Hepatocyte (in vitro differentiated cells): ENCODE data around the gene HNRNPA2B1. TPM values are rescaled to one million over a fixed set of nuclear protein-coding genes. Genes with fewer than 3 reads are reported as not detected.

ENCODE experiments used
- DNase-seq: peaks from one replicate; pipeline ENCODE4 v3.0.0-alpha.2; 2016; ENCODE audit warnings: low spot score
- H2AFZ ChIP-seq: fragments of 200-600 bp; sonication (generic); 2 replicates; pipeline ENCODE4 v1.6.0; 2016; ENCODE audit warnings: antibody characterized with exemption, mild to moderate bottlenecking
- H3K27ac ChIP-seq: fragments of 200-600 bp; sonication (generic); 2 replicates; pipeline ENCODE4 v1.5.1; 2016; ENCODE audit warnings: mild to moderate bottlenecking
- H3K27me3 ChIP-seq: fragments of 200-600 bp; sonication (generic); 2 replicates; pipeline ENCODE4 v1.6.1; 2016
- H3K36me3 ChIP-seq: fragments of 200-600 bp; sonication (generic); replicated peaks from 2 replicates; pipeline ENCODE4 v1.5.1; 2016; ENCODE audit warnings: low read depth; ENCODE audit not compliant: insufficient read depth
- H3K4me1 ChIP-seq: fragments of 200-600 bp; sonication (generic); 2 replicates; pipeline ENCODE4 v1.5.1; 2016; ENCODE audit warnings: mild to moderate bottlenecking, moderate library complexity; ENCODE audit not compliant: insufficient read depth
- H3K4me2 ChIP-seq: fragments of 200-600 bp; sonication (generic); 2 replicates; pipeline ENCODE4 v1.6.0; 2016
- H3K4me3 ChIP-seq: fragments of 200-600 bp; sonication (generic); 2 replicates; pipeline ENCODE4 v1.5.1; 2016; ENCODE audit warnings: mild to moderate bottlenecking
- H3K79me2 ChIP-seq: fragments of 200-600 bp; sonication (generic); 2 replicates; pipeline ENCODE4 v1.6.0; 2017; ENCODE audit warnings: mild to moderate bottlenecking
- H3K9me2 ChIP-seq: fragments of 200-600 bp; sonication (generic); replicated peaks from 2 replicates; pipeline ENCODE4 v1.6.0; 2017; ENCODE audit warnings: mild to moderate bottlenecking; ENCODE audit not compliant: insufficient read depth
- H3K9me3 ChIP-seq: fragments of 200-600 bp; sonication (generic); 2 replicates; pipeline ENCODE4 v1.5.1; 2016; ENCODE audit warnings: low read depth, mild to moderate bottlenecking
- H4K20me1 ChIP-seq: fragments of 200-600 bp; sonication (generic); 2 replicates; pipeline ENCODE4 v1.6.0; 2016; ENCODE audit warnings: mild to moderate bottlenecking; ENCODE audit not compliant: insufficient read depth, poor library complexity, severe bottlenecking
- CTCF ChIP-seq: fragments of 200-600 bp; sonication (generic); IDR thresholded peaks from 2 replicates; pipeline ENCODE4 v1.5.1; 2016; ENCODE audit warnings: antibody characterized with exemption, mild to moderate bottlenecking; ENCODE audit not compliant: poor library complexity
- EZH2 ChIP-seq: fragments of 200-600 bp; sonication (generic); IDR thresholded peaks from 2 replicates; pipeline ENCODE4 v1.6.1; 2016; ENCODE audit warnings: antibody characterized with exemption, mild to moderate bottlenecking, borderline replicate concordance
- EZH2phosphoT487 ChIP-seq: fragments of 200-600 bp; sonication (generic); IDR thresholded peaks from one replicate; pipeline ENCODE4 v1.6.1; 2018; ENCODE audit warnings: antibody characterized with exemption, mild to moderate bottlenecking, low read depth, moderate library complexity; ENCODE audit not compliant: unreplicated experiment, severe bottlenecking
- WGBS: methylation state at CpG from one replicate; pipeline ENCODE4 v1.1.6; 2016; ENCODE audit warnings: low lambda C conversion rate; ENCODE audit errors: missing lambda C conversion rate; 5-methylcytosine and 5-hydroxymethylcytosine counted together
- polyA plus RNA-seq: library from polyadenylated mRNA; unstranded; fragments of >200 nt; fragmentation: Nextera tagmentation; extraction: Ambion mirVana; gene quantifications from 2 replicates; pipeline ENCODE4 v1.2.1, GENCODE V29; 2016
- total RNA-seq: library from RNA; depleted of rRNA; stranded (reverse); fragments of >200 nt; gene quantifications from 2 replicates; pipeline ENCODE4 v1.2.3, GENCODE V29; 2014

Gene HNRNPA2B1
- total and polyA plus RNA-seq, 2 experiments from 2014 or later: 193 to 553 TPM

DNA sequence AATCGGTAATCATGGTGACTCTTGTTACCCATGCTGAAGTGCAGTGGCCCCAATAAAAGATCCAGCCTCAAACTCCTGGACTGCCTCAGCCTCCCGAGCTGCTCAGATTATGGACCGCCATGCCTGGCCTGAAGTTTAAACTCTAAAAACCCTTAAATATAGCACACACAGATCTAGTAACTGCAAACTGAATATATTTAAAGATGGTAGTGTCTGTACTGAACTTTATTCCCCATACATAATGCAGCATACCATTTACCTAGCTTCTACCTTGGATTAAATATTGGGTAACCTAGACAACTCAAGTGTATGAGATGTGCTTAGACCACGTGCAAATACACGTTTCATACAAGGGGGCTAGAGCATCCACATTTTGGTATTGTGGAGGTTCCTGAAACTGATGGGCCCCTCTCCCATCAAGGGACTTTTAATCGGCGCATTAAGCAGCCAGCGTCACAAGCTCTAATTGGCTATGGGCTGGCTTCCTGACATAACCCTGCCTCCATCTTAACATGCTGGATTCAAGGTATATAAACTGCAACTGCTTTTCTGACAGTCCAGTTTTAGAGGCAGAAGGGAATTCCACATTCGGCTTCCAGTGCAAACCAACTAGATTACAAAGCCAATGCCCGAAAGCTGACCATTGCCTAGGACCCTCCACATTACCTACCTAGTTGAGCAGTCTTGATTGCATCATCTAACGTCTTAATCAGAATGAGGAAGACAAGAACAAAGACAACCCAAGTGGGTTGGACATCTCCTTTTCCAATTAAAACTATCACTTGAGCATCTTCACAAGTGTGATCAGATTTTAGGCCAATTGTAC lies 13.0 kb downstream of the HNRNPA2B1 start:
- Histone ChIP-seq H3K9me3 (no peaks in the 10 kb centered on the region), H3K36me3 (peaks cover 6% of the 10 kb centered on the region), H3K27me3 (no peaks in the 10 kb centered on the region), H3K4me3 (no peak overlapping the region), H3K79me2 (peaks cover 31% of the 10 kb centered on the region), H3K9me2 (no peaks in the 10 kb centered on the region), H3K27ac (peak overlapping the region; percentile 21), H2AFZ (no peak overlapping the region), H4K20me1 (peaks cover 53% of the 10 kb centered on the region), H3K4me2 (no peak overlapping the region), H3K4me1 (peaks cover 8% of the 10 kb centered on the region)
- 88% methylated on average over 11 of the region's 11 CpGs for WGBS
- no peak for DNase-seq
- no peak for TF ChIP-seq CTCF
- TF ChIP-seq EZH2: no peak
- no peak for TF ChIP-seq EZH2phosphoT487

DNA sequence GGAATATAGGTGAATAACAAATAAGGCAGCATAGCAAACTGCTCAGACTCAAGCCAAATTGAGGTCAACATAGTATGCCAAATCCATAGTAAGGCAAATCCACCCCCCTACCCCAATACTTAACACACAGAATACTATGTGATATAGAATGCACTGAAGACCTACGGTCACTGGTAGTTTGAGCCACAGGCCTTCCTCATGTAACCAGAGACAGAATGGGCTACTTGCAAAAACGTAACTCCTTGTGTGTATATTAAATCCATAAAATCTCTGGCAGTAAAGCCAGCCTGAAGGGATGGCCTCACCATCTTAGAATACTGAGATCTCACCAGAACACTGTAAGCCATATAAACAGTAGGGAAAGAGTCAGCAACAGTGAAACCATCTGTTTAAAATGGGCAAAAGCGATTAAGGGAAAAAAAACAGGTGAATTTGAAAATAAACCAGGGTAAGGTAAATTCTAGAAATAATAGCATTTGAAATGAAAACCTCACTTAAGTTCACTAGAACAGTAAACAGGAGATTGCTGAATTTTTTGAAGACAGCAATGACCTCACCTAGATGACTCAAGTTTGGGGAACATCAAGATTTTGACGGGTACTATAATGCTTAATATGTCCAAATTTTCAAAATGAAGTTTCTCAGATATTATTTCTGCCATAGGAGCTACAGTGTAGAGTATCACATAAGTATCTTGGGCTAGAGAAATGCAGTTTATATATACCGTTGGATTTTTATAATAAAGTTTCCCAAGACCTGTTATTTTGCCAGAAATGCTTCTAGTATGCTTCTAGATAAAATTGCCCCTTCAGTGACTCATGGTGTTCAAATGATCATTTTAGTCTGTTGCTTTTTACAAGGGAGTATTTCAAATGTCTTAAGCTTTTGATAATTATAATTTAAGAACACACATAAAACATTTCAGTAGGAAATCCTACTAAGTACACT lies 13.9 kb downstream of the HNRNPA2B1 start:
- Histone ChIP-seq H3K4me1 (peaks cover 8% of the 10 kb centered on the region), H3K36me3 (no peaks in the 10 kb centered on the region), H3K27me3 (no peaks in the 10 kb centered on the region), H3K9me2 (no peaks in the 10 kb centered on the region), H2AFZ (no peak overlapping the region), H3K79me2 (peaks cover 22% of the 10 kb centered on the region), H3K9me3 (no peaks in the 10 kb centered on the region), H4K20me1 (peaks cover 43% of the 10 kb centered on the region), H3K27ac (no peak overlapping the region), H3K4me2 (no peak overlapping the region), H3K4me3 (no peak overlapping the region)
- 91% methylated on average over 5 of the region's 5 CpGs for WGBS
- no peak for DNase-seq
- TF ChIP-seq EZH2phosphoT487 (no peak), EZH2 (no peak), CTCF (no peak)

GRCh38 chr7:26185844-26186180 lies 14.7 kb downstream of the HNRNPA2B1 start:
- Histone ChIP-seq H3K4me1 (peaks cover 8% of the 10 kb centered on the region), H3K36me3 (no peaks in the 10 kb centered on the region), H3K4me2 (no peak overlapping the region), H3K27ac (no peak overlapping the region), H2AFZ (no peak overlapping the region), H3K9me3 (no peaks in the 10 kb centered on the region), H3K4me3 (no peak overlapping the region), H3K79me2 (peaks cover 16% of the 10 kb centered on the region), H4K20me1 (peaks cover 35% of the 10 kb centered on the region), H3K27me3 (no peaks in the 10 kb centered on the region), H3K9me2 (no peaks in the 10 kb centered on the region)
- no peak for TF ChIP-seq CTCF
- no peak for TF ChIP-seq EZH2phosphoT487
- no peak for DNase-seq
- WGBS: 96% methylated on average over 1 of the region's 1 CpG
